NB4 (cell line): ENCODE data around the gene ELK4.

Source experiments
- MAX ChIP-seq: IDR thresholded peaks from 2 replicates; pipeline ENCODE4 v1.6.1; 2011; ENCODE audit warnings: low read depth, low read length
- MYC ChIP-seq: IDR thresholded peaks from 2 replicates; pipeline ENCODE4 v1.6.1; 2011; ENCODE audit warnings: low read depth, low read length
- POLR2A ChIP-seq: IDR thresholded peaks from 2 replicates; pipeline ENCODE4 v1.6.1; 2011; ENCODE audit warnings: mild to moderate bottlenecking; ENCODE audit not compliant: insufficient read length; ENCODE audit errors: extremely low read depth
- TF ChIP-seq, protein P1 (sequence below): IDR thresholded peaks from one replicate; pipeline ENCODE4 v1.5.1; 2012; ENCODE audit warnings: low read depth, low read length

DNA sequence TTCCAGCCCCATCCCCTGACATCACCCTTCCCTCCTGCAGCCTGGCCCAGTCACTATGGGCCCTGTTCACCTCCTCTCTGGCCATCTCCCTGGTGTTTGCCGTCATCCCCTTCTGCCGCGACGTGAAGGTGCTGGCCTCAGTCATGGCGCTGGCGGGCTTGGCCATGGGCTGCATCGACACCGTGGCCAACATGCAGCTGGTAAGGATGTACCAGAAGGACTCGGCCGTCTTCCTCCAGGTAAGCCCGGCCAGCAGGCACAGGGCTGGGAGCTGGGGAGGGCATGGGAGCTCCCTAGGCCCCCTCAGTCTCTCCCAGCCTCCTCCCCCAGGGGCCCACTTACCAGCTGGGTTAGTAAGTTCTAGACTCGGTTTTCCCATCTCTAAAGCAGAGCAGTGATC lies 52.1 kb downstream of the ELK4 start:
- TF ChIP-seq, protein P1, sequence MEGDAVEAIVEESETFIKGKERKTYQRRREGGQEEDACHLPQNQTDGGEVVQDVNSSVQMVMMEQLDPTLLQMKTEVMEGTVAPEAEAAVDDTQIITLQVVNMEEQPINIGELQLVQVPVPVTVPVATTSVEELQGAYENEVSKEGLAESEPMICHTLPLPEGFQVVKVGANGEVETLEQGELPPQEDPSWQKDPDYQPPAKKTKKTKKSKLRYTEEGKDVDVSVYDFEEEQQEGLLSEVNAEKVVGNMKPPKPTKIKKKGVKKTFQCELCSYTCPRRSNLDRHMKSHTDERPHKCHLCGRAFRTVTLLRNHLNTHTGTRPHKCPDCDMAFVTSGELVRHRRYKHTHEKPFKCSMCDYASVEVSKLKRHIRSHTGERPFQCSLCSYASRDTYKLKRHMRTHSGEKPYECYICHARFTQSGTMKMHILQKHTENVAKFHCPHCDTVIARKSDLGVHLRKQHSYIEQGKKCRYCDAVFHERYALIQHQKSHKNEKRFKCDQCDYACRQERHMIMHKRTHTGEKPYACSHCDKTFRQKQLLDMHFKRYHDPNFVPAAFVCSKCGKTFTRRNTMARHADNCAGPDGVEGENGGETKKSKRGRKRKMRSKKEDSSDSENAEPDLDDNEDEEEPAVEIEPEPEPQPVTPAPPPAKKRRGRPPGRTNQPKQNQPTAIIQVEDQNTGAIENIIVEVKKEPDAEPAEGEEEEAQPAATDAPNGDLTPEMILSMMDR, result no peak
- TF ChIP-seq POLR2A, result no peak
- TF ChIP-seq MAX, result no peak
- TF ChIP-seq MYC, result no peak
